Suprapubic skin (tissue), 4 donors: ENCODE measurements around the gene SPON2. TPM values are rescaled to one million over a fixed set of nuclear protein-coding genes. Genes with fewer than 3 reads are reported as not detected.
A peak's percentile ranks its signal among the peaks of the same experiment; 100 is the strongest.

ENCODE experiments used
- DNase-seq, 2 donors: peaks; one replicate each; pipeline ENCODE4 v3.0.0-alpha.2; 2019; ENCODE audit warnings: low spot score in 2 of 2
- H3K27ac ChIP-seq: fragments of 200-600 bp; sonication (generic); one replicate; pipeline ENCODE4 v1.5.1; 2019
- H3K27me3 ChIP-seq: fragments of 200-600 bp; sonication (generic); one replicate; pipeline ENCODE4 v1.5.1; 2019
- H3K36me3 ChIP-seq: fragments of 200-600 bp; sonication (generic); one replicate; pipeline ENCODE4 v1.5.1; 2019
- H3K4me1 ChIP-seq: fragments of 200-600 bp; sonication (generic); one replicate; pipeline ENCODE4 v1.5.1; 2019
- H3K4me3 ChIP-seq: fragments of 200-600 bp; sonication (generic); one replicate; pipeline ENCODE4 v1.5.1; 2019; ENCODE audit warnings: mild to moderate bottlenecking
- H3K9me3 ChIP-seq: fragments of 200-600 bp; sonication (generic); one replicate; pipeline ENCODE4 v1.5.1; 2019
- CTCF ChIP-seq, 2 donors: fragments of 200-600 bp in 1 of 2; fragments of 450-650 bp in 1 of 2; sonication (generic) in 1 of 2; IDR thresholded peaks; one replicate each; pipeline ENCODE4 v1.5.1; 2016 to 2019; ENCODE audit warnings: antibody characterized with exemption in 2 of 2, mild to moderate bottlenecking in 1 of 2, moderate library complexity in 1 of 2
- EP300 ChIP-seq: sonication (generic); formaldehyde crosslinking; IDR thresholded peaks from one replicate; pipeline ENCODE4 v1.6.1; 2017; ENCODE audit warnings: antibody characterized with exemption
- POLR2A ChIP-seq, 2 donors: fragments of 450-650 bp; IDR thresholded peaks; one replicate each; pipeline ENCODE4 v1.6.1; 2017; ENCODE audit warnings: antibody characterized with exemption in 2 of 2, mild to moderate bottlenecking in 2 of 2, moderate library complexity in 2 of 2
- POLR2AphosphoS5 ChIP-seq, 3 donors: sonication (generic); formaldehyde crosslinking; IDR thresholded peaks; one replicate each; pipeline ENCODE4 v1.6.1; 2017; ENCODE audit warnings: antibody characterized with exemption in 3 of 3
- WGBS: methylation state at CpG from one replicate; pipeline ENCODE4 v1.1.5; 2018; 5-methylcytosine and 5-hydroxymethylcytosine counted together
- total RNA-seq, 4 donors: library from RNA; depleted of rRNA; stranded (reverse); fragments of >200 nt; gene quantifications; one replicate each; pipeline ENCODE4 v1.1.0, GENCODE V29; 2016

The SPON2 gene
- total RNA-seq, 4 donors from 2014 or later: 22.5 to 52.3 (median 31.8) TPM

GRCh38 chr4:1169691-1170096, 2.7 kb downstream of the SPON2 start:
- Histone ChIP-seq H3K36me3 (no peaks in the 10 kb centered on the region), H3K27ac (no peak overlapping the region), H3K4me1 (peaks cover 53% of the 10 kb centered on the region), H3K27me3 (peaks cover 31% of the 10 kb centered on the region), H3K9me3 (no peaks in the 10 kb centered on the region), H3K4me3 (no peak overlapping the region)
- DNase-seq: no peak
- WGBS: 82% methylated on average over 7 of the region's 13 CpGs
- no peak for TF ChIP-seq EP300
- TF ChIP-seq POLR2AphosphoS5 (IDR thresholded peaks at IDR 0.05): no peak
- no peak for TF ChIP-seq CTCF (IDR thresholded peaks at IDR 0.05)
- no peak for TF ChIP-seq POLR2A (IDR thresholded peaks at IDR 0.05)

- H3K27me3 ChIP-seq: peaks cover 31% of the 10 kb centered on the region
- no peak overlapping the region for H3K27ac ChIP-seq
- H3K4me1 ChIP-seq: peaks cover 53% of the 10 kb centered on the region
- peak in 1 of 2 donors; percentile 63 for DNase-seq
- no peaks in the 10 kb centered on the region for H3K9me3 ChIP-seq
- WGBS: 72% methylated on average over 12 of the region's 17 CpGs
- no peaks in the 10 kb centered on the region for H3K36me3 ChIP-seq
- no peak overlapping the region for H3K4me3 ChIP-seq
- TF ChIP-seq POLR2A (IDR thresholded peaks at IDR 0.05): no peak
- no peak for TF ChIP-seq EP300
- TF ChIP-seq CTCF (IDR thresholded peaks at IDR 0.05): no peak
- no peak for TF ChIP-seq POLR2AphosphoS5 (IDR thresholded peaks at IDR 0.05)
These were observed 3.2 kb downstream of the SPON2 start for GRCh38 chr4:1169171-1169671.

- no peaks in the 10 kb centered on the region for H3K9me3 ChIP-seq
- H3K4me3 ChIP-seq: peak overlapping the region; percentile 60
- no peak for TF ChIP-seq POLR2AphosphoS5 (IDR thresholded peaks at IDR 0.05)
- no peak for TF ChIP-seq CTCF (IDR thresholded peaks at IDR 0.05)
- no peak for TF ChIP-seq EP300
- TF ChIP-seq POLR2A (IDR thresholded peaks at IDR 0.05): no peak
- peaks cover 31% of the 10 kb centered on the region for H3K27me3 ChIP-seq
- no peak overlapping the region for H3K27ac ChIP-seq
- peak in 1 of 2 donors; percentile 63 for DNase-seq
- WGBS: 69% methylated on average over 10 of the region's 21 CpGs
- peaks cover 46% of the 10 kb centered on the region for H3K4me1 ChIP-seq
- no peaks in the 10 kb centered on the region for H3K36me3 ChIP-seq
These were observed 3.9 kb downstream of the SPON2 start for GRCh38 chr4:1168191-1169101.

GRCh38 chr4:1167244-1167949, 5.0 kb downstream of the SPON2 start:
- 8% methylated on average over 33 of the region's 51 CpGs for WGBS
- peaks cover 36% of the 10 kb centered on the region for H3K4me1 ChIP-seq
- H3K27ac ChIP-seq: no peak overlapping the region
- no peaks in the 10 kb centered on the region for H3K36me3 ChIP-seq
- H3K9me3 ChIP-seq: no peaks in the 10 kb centered on the region
- DNase-seq: peak in 1 of 2 donors; percentile 88
- H3K4me3 ChIP-seq: peak overlapping the region; percentile 60
- TF ChIP-seq POLR2AphosphoS5 (IDR thresholded peaks at IDR 0.05) (no peak), CTCF (IDR thresholded peaks at IDR 0.05) (peak; percentile 77 to 90), POLR2A (IDR thresholded peaks at IDR 0.05) (no peak), EP300 (no peak)
- H3K27me3 ChIP-seq: peaks cover 23% of the 10 kb centered on the region
